Measurements from ENCODE around the gene MAP1LC3B2.
"Not testable (repeated sequence)": the region's sequence is repeated elsewhere in the genome, so short reads cannot be mapped to it uniquely, and the experiment has no call there.

DNA sequence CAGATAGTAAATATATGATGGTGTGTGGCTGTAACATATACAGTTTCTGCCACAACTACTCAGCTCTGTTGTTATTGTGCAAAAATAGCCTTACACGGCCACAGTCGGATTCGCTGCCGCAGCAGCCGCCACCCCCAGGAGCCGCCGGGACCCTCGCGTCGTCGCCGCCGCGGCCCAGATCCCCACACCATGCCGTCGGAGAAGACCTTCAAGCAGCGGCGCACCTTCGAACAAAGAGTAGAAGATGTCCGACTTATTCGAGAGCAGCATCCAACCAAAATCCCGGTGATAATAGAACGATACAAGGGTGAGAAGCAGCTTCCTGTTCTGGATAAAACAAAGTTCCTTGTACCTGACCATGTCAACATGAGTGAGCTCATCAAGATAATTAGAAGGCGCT, 16.6 kb downstream of the MAP1LC3B2 start:
- not testable (repeated sequence) for TF ChIP-seq FOXM1 (IDR thresholded peaks at IDR 0.05; ENCODE audit: borderline replicate concordance); FOXK2 (IDR thresholded peaks at IDR 0.05); BHLHE40 (IDR thresholded peaks at IDR 0.05; ENCODE audit: borderline replicate concordance)
